ENCODE data around the gene CAGE1.

Gene CAGE1

DNA sequence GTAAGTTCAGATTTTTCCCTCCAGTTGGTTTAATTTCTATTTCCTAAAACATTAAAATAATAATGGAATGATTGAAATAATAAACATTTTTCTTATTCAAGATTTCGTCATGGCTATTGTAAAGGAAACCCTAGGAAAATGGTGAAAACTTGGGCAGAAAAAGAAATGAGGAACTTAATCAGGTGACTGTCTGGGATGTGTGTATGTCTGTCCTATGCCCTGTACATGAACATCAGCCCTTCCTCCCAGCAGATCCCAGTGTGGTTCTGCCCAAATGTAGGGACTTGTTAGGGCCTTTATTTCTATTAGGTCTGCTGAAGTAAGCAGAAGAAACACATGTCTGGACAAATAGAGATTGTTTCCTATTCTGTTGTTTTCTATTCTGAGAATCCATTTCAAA lies 13.2 kb upstream of the CAGE1 start:
- Histone ChIP-seq H3K4me3 (ENCODE audit: low read length) (no peak overlapping the region), H3F3A (ENCODE audit: control insufficient read depth, insufficient read depth) (no peaks in the 10 kb centered on the region), H3K9me3 (ENCODE audit: control insufficient read depth, insufficient read depth, low read length) (no peaks in the 10 kb centered on the region), H3K9me2 (replicated peaks; ENCODE audit: control insufficient read depth, low read length) (no peaks in the 10 kb centered on the region), H4K20me1 (ENCODE audit: control insufficient read depth, insufficient read depth, low read depth, low read length) (no peaks in the 10 kb centered on the region), H3K4me2 (ENCODE audit: low read length) (no peak overlapping the region), H3K27ac (ENCODE audit: low read depth, low read length) (no peak overlapping the region), H3K79me2 (ENCODE audit: control insufficient read depth, low read length) (no peaks in the 10 kb centered on the region), H3K4me1 (ENCODE audit: control insufficient read depth, low read length) (no peaks in the 10 kb centered on the region), H3K27me3 (ENCODE audit: control insufficient read depth, low read length) (no peaks in the 10 kb centered on the region), H3K36me3 (ENCODE audit: control insufficient read depth, low read length) (peaks cover 96% of the 10 kb centered on the region)
- TF ChIP-seq, protein P1, sequence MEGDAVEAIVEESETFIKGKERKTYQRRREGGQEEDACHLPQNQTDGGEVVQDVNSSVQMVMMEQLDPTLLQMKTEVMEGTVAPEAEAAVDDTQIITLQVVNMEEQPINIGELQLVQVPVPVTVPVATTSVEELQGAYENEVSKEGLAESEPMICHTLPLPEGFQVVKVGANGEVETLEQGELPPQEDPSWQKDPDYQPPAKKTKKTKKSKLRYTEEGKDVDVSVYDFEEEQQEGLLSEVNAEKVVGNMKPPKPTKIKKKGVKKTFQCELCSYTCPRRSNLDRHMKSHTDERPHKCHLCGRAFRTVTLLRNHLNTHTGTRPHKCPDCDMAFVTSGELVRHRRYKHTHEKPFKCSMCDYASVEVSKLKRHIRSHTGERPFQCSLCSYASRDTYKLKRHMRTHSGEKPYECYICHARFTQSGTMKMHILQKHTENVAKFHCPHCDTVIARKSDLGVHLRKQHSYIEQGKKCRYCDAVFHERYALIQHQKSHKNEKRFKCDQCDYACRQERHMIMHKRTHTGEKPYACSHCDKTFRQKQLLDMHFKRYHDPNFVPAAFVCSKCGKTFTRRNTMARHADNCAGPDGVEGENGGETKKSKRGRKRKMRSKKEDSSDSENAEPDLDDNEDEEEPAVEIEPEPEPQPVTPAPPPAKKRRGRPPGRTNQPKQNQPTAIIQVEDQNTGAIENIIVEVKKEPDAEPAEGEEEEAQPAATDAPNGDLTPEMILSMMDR (IDR thresholded peaks at IDR 0.05; ENCODE audit: low read depth, low read length, poor library complexity, severe bottlenecking): no peak
- no peak for TF ChIP-seq EZH2phosphoT487 (IDR thresholded peaks at IDR 0.05; ENCODE audit: borderline replicate concordance, low read length)

DNA sequence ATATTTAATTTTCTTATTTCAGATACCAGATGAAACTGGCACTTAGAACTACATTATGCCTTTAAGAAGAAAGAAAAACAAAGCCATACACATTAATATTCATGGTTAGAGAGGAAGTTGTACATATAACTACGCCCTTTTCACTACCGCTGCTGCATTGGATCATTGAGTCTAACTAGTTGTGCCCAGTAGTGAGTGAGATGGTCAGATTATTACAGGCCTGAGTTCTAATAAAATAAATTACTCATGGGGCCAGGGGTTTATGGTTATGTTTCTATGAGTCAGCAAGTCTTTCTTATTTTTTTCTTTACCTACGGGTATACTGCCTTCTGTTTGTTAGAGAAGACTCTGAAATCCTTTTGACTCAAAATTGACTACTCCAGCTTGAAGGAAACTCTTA lies 11.5 kb upstream of the CAGE1 start:
- Histone ChIP-seq H3K27ac (ENCODE audit: low read depth, low read length) (no peak overlapping the region), H3K4me2 (ENCODE audit: low read length) (no peak overlapping the region), H3K4me1 (ENCODE audit: control insufficient read depth, low read length) (no peaks in the 10 kb centered on the region), H3F3A (ENCODE audit: control insufficient read depth, insufficient read depth) (no peaks in the 10 kb centered on the region), H3K27me3 (ENCODE audit: control insufficient read depth, low read length) (no peaks in the 10 kb centered on the region), H4K20me1 (ENCODE audit: control insufficient read depth, insufficient read depth, low read depth, low read length) (no peaks in the 10 kb centered on the region), H3K36me3 (ENCODE audit: control insufficient read depth, low read length) (peaks cover 93% of the 10 kb centered on the region), H3K9me3 (ENCODE audit: control insufficient read depth, insufficient read depth, low read length) (no peaks in the 10 kb centered on the region), H3K4me3 (ENCODE audit: low read length) (no peak overlapping the region), H3K79me2 (ENCODE audit: control insufficient read depth, low read length) (no peaks in the 10 kb centered on the region), H3K9me2 (replicated peaks; ENCODE audit: control insufficient read depth, low read length) (no peaks in the 10 kb centered on the region)
- TF ChIP-seq EZH2phosphoT487 (IDR thresholded peaks at IDR 0.05; ENCODE audit: borderline replicate concordance, low read length): no peak
- TF ChIP-seq, protein P1 (IDR thresholded peaks at IDR 0.05; ENCODE audit: low read depth, low read length, poor library complexity, severe bottlenecking): no peak

DNA sequence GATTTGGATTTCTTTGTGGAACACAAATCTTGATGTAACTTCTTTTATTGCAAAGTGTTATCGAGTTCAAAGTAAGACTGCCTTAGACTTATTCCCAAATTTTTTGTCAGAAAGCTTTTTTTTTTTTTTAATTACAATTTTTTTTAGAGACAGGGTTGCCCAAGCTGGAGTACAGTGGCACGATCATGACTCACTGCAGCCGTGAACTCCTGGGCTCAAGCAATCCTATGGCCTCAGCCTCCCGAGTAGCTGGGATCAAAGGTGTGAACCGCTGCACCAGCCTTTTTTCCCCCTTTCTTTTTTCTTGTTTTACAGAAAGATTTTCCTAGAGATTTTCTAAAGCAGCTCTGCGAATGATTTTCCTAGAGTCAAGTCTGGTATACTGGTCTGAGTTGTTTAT lies 2.9 kb upstream of the CAGE1 start:
- H3K9me2 ChIP-seq (replicated peaks; ENCODE audit: control insufficient read depth, low read length): no peaks in the 10 kb centered on the region
- no peaks in the 10 kb centered on the region for H3K27me3 ChIP-seq (ENCODE audit: control insufficient read depth, low read length)
- no peaks in the 10 kb centered on the region for H3K9me3 ChIP-seq (ENCODE audit: control insufficient read depth, insufficient read depth, low read length)
- no peaks in the 10 kb centered on the region for H3F3A ChIP-seq (ENCODE audit: control insufficient read depth, insufficient read depth)
- H3K4me2 ChIP-seq (ENCODE audit: low read length): peak overlapping the region; percentile 81; the same call in 1 of the 2 replicates
- no peak overlapping the region for H3K27ac ChIP-seq (ENCODE audit: low read depth, low read length)
- no peaks in the 10 kb centered on the region for H4K20me1 ChIP-seq (ENCODE audit: control insufficient read depth, insufficient read depth, low read depth, low read length)
- H3K36me3 ChIP-seq (ENCODE audit: control insufficient read depth, low read length): peaks cover 59% of the 10 kb centered on the region
- TF ChIP-seq, protein P1 (IDR thresholded peaks at IDR 0.05; ENCODE audit: low read depth, low read length, poor library complexity, severe bottlenecking): no peak
- TF ChIP-seq EZH2phosphoT487 (IDR thresholded peaks at IDR 0.05; ENCODE audit: borderline replicate concordance, low read length): no peak
- H3K79me2 ChIP-seq (ENCODE audit: control insufficient read depth, low read length): peaks cover 51% of the 10 kb centered on the region
- H3K4me3 ChIP-seq (ENCODE audit: low read length): no peak overlapping the region
- peaks cover 24% of the 10 kb centered on the region for H3K4me1 ChIP-seq (ENCODE audit: control insufficient read depth, low read length)
